Testis (tissue), 3 donors: ENCODE data around the gene PDCD11. TPM values are rescaled to one million over a fixed set of nuclear protein-coding genes. Genes with fewer than 3 reads are reported as not detected.
"Not testable (repeated sequence)": the region's sequence is repeated elsewhere in the genome, so short reads cannot be mapped to it uniquely, and the experiment has no call there.

ENCODE experiments used
- DNase-seq: peaks from one replicate; pipeline ENCODE4 v3.0.0-alpha.2; 2019
- H3K27ac ChIP-seq, 2 donors: fragments of 200-600 bp; sonication (generic); one replicate each; pipeline ENCODE4 v1.5.1; 2019
- H3K27me3 ChIP-seq: fragments of 200-600 bp; sonication (generic); one replicate; pipeline ENCODE4 v1.5.1; 2019
- H3K36me3 ChIP-seq: fragments of 200-600 bp; sonication (generic); one replicate; pipeline ENCODE4 v1.5.1; 2017; ENCODE audit warnings: low read depth; ENCODE audit errors: missing control alignments
- H3K4me1 ChIP-seq: fragments of 200-600 bp; sonication (generic); one replicate; pipeline ENCODE4 v1.5.1; 2019
- H3K4me3 ChIP-seq, 2 donors: fragments of 200-600 bp; sonication (generic); one replicate each; pipeline ENCODE4 v1.5.1; 2017 to 2019
- H3K9me3 ChIP-seq: fragments of 200-600 bp; sonication (generic); one replicate; pipeline ENCODE4 v1.5.1; 2017
- POLR2A ChIP-seq: fragments of 450-650 bp; IDR thresholded peaks from one replicate; pipeline ENCODE4 v1.6.1; 2017; ENCODE audit warnings: antibody characterized with exemption, mild to moderate bottlenecking, moderate library complexity
- WGBS, 2 donors: methylation state at CpG; one replicate each; pipeline ENCODE4 v1.1.5; 2018; 5-methylcytosine and 5-hydroxymethylcytosine counted together
- intact Hi-C: fragments of 100-400 bp; cut with DNase I; formaldehyde crosslinking; loops from one replicate; pipeline ENCODE4 v1.15.1; 2023; ENCODE audit warnings: low total_unique reads
- polyA plus RNA-seq: library from polyadenylated mRNA; stranded (reverse); fragments of 350-450 nt; fragmentation: Illumina TruSeq; extraction: RNeasy Lipid Tissue Mini Kit (QIAGEN cat#74804); gene quantifications from one replicate; pipeline ENCODE4 v1.2.3, GENCODE V29; 2014; ENCODE audit warnings: low read depth, low replicate concordance; ENCODE audit not compliant: insufficient read depth
- total RNA-seq, 2 donors: library from RNA; depleted of rRNA; stranded (reverse); fragments of >200 nt; gene quantifications; one replicate each; pipeline ENCODE4 v1.2.3, GENCODE V29; 2016
- TF ChIP-seq, protein P1 (sequence below), 3 experiments: fragments of 450-650 bp in 2 of 3; fragments of 200-600 bp in 1 of 3; sonication (generic) in 1 of 3; IDR thresholded peaks; one replicate each; pipeline ENCODE4 v1.5.1; 2016 to 2019; ENCODE audit warnings: antibody characterized with exemption in 3 of 3, mild to moderate bottlenecking in 2 of 3, moderate library complexity in 1 of 3

Gene PDCD11
- total and polyA plus RNA-seq, 3 donors from 2014 or later = 47.3 to 54.9 (median 50.7) TPM

DNA sequence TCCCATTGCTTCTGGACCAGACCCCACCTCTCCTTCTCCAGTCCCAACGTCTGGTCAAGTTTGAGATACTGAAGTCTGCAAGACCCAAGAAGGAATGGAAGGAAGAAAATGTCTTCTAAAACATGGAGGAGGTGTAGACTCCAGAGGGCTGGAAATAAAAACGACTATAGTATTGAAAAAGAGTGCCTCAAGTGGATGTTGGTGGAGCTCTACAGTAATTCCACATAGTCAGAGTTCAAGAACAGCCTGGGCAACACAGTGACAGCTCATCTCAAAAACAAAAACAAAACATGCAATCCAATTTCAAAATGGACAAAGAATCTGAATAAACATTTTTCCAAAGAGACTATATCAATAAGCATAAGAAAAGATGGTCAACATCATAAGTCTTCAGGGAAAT lies 43.1 kb upstream of the PDCD11 start:
- H3K27ac ChIP-seq = no peak overlapping the region
- no peak overlapping the region for H3K4me3 ChIP-seq
- H3K27me3 ChIP-seq = no peaks in the 10 kb centered on the region
- no peaks in the 10 kb centered on the region for H3K36me3 ChIP-seq
- 35 to 45% methylated on average over 2 of the region's 2 CpGs for WGBS, 2 donors
- no peaks in the 10 kb centered on the region for H3K9me3 ChIP-seq
- H3K4me1 ChIP-seq = no peaks in the 10 kb centered on the region
- intact Hi-C loops = no loop called here
- DNase-seq = no peak
- TF ChIP-seq, protein P1, sequence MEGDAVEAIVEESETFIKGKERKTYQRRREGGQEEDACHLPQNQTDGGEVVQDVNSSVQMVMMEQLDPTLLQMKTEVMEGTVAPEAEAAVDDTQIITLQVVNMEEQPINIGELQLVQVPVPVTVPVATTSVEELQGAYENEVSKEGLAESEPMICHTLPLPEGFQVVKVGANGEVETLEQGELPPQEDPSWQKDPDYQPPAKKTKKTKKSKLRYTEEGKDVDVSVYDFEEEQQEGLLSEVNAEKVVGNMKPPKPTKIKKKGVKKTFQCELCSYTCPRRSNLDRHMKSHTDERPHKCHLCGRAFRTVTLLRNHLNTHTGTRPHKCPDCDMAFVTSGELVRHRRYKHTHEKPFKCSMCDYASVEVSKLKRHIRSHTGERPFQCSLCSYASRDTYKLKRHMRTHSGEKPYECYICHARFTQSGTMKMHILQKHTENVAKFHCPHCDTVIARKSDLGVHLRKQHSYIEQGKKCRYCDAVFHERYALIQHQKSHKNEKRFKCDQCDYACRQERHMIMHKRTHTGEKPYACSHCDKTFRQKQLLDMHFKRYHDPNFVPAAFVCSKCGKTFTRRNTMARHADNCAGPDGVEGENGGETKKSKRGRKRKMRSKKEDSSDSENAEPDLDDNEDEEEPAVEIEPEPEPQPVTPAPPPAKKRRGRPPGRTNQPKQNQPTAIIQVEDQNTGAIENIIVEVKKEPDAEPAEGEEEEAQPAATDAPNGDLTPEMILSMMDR (IDR thresholded peaks at IDR 0.05) = no peak
- TF ChIP-seq POLR2A = no peak

DNA sequence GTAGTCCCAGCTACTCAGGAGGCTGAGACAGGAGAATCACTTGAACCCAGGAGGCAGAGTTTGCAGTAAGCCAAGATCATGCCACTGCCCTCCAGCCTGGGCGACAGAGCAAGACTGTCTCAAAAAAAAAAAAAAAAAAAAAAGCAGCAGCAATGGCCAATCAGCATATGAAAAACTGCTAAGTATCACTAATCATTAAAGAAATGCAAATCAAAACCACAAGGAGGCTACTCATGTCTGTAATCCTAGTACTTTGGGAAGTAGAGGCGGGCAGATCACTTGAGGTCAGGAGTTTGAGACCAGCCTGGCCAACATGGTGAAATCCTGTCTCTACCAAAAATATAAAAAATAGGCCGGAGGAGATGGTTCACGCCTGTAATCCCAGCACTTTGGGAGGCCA lies 41.9 kb upstream of the PDCD11 start:
- H3K9me3 ChIP-seq, intact Hi-C loops, H3K4me3 ChIP-seq, H3K4me1 ChIP-seq, H3K36me3 ChIP-seq, H3K27me3 ChIP-seq, H3K27ac ChIP-seq, DNase-seq: not testable (repeated sequence)
- 94 to 95% methylated on average over 4 of the region's 4 CpGs for WGBS, 2 donors

DNA sequence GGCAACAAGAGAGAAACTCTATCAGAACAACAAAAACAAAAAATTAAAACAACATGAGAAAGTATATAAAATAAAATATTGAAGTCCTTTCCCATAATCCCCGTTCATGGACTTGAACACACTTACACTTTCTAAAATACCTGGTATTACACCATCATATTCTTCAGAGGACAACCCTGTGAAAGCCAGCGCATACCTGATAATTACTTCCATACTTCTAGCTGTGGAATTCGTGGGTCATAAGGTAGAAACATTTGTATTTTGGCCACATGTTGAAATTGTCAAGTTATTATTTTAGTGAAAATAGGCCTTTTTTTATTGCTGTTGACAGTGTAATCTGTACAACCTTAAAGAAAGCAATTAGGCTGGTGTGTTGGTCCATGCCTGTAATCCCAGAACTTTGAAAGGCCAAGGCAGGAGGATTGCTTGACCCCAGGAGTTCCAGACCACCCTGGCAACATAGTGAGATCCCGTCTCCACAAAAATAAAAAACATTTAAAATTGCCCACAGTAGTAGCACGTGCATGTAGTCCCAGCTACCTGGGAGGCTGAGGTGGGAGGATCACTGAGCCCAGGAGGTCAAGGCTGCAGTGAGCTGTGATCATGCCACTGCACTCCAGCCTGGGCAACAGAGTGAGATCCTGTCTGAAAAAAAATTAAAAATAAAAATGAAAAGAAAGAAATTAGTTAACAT lies 40.4 kb upstream of the PDCD11 start:
- DNase-seq = no peak
- no peaks in the 10 kb centered on the region for H3K4me1 ChIP-seq
- intact Hi-C loops = no loop called here
- no peak for TF ChIP-seq POLR2A
- TF ChIP-seq, protein P1 (IDR thresholded peaks at IDR 0.05) = no peak
- H3K27ac ChIP-seq = no peak overlapping the region
- H3K9me3 ChIP-seq = no peaks in the 10 kb centered on the region
- H3K27me3 ChIP-seq = no peaks in the 10 kb centered on the region
- H3K36me3 ChIP-seq = no peaks in the 10 kb centered on the region
- WGBS, 2 donors = 79 to 83% methylated on average over 5 of the region's 5 CpGs
- H3K4me3 ChIP-seq = no peak overlapping the region

DNA sequence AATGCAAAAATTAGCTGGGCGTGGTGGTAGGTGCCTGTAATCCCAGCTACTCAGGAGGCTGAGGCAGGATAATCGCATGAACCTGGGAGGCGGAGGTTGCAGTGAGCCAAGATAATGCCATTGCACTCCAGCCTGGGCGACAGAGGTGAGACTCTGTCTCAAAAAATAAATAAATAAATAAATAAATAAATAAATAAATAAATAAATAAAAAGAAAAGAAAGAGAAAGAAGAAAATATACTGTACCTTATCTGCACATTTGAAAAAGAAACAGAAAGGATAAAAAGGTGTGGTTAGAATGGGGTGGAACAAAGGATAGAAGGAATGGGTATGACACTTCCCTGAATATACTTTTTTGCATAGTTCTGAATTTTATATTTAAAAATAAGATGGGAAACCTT lies 36.9 kb upstream of the PDCD11 start:
- intact Hi-C loops, H3K4me3 ChIP-seq, H3K9me3 ChIP-seq, DNase-seq, H3K27me3 ChIP-seq, H3K36me3 ChIP-seq, H3K4me1 ChIP-seq, H3K27ac ChIP-seq: not testable (repeated sequence)
- WGBS, 2 donors = 90 to 94% methylated on average over 4 of the region's 4 CpGs

DNA sequence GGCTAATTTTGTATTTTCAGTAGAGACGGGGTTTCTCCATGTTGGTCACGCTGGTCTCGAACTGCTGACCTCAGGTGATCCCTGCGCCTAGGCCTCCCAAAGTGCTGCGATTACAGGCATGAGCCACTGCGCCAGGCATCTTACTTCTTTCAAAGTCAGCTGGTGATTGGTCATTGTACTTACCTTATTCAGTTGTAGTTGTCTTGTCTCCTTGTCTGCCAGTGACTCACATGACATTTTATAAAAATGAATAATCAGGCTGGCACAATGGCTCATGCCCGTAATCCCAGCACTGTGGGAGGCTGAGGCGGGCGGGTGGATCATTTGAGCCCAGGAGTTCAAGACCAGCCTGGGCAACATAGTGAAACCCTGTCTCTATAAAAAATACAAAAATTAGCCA lies 35.6 kb upstream of the PDCD11 start:
- H3K27ac ChIP-seq, H3K36me3 ChIP-seq, H3K27me3 ChIP-seq, intact Hi-C loops, H3K9me3 ChIP-seq, H3K4me3 ChIP-seq, H3K4me1 ChIP-seq, DNase-seq: not testable (repeated sequence)
- WGBS, 2 donors = 91 to 95% methylated on average over 9 of the region's 9 CpGs

DNA sequence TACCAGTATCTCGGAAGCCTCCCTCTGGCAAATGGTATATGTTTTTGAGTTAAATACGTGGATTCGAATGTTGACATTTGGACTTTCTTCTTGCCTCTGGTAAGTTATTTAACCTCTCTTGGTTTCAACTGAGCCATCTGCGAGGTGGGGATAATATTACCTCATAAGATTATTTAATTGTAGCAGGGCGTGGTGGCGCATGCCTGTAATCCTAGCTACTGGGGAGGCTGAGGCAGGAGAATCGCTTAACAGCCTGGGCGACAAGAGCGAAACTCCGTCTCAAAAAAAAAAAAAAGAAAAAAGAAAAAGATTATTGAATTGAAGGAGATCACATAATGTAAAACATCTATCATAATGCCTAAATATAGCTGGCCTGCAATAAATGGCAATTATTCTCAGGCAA lies 29.0 kb upstream of the PDCD11 start:
- H3K27me3 ChIP-seq = no peaks in the 10 kb centered on the region
- intact Hi-C loops = no loop called here
- 45 to 48% methylated on average over 10 of the region's 10 CpGs for WGBS, 2 donors

More for the DNA sequence above, 29.0 kb upstream of the PDCD11 start:
- H3K4me1 ChIP-seq = no peaks in the 10 kb centered on the region
- H3K9me3 ChIP-seq = no peaks in the 10 kb centered on the region
- no peak for DNase-seq
- H3K27ac ChIP-seq = peak overlapping the region; percentile 90 to 92
- TF ChIP-seq POLR2A = no peak
- TF ChIP-seq, protein P1 (IDR thresholded peaks at IDR 0.05) = no peak
- peak overlapping the region; percentile 87 to 91 for H3K4me3 ChIP-seq
- no peaks in the 10 kb centered on the region for H3K36me3 ChIP-seq
